Iris pigment epithelial cell (primary cell): ENCODE data around the gene HECTD4.
A peak's percentile ranks its signal among the peaks of the same experiment; 100 is the strongest.
"Not testable (repeated sequence)": the region's sequence is repeated elsewhere in the genome, so short reads cannot be mapped to it uniquely, and the experiment has no call there.

Experiments
- DNase-seq: peaks from one replicate; pipeline ENCODE4 v3.0.0-alpha.2; 2011; ENCODE audit warnings: low read depth

Gene HECTD4

DNA sequence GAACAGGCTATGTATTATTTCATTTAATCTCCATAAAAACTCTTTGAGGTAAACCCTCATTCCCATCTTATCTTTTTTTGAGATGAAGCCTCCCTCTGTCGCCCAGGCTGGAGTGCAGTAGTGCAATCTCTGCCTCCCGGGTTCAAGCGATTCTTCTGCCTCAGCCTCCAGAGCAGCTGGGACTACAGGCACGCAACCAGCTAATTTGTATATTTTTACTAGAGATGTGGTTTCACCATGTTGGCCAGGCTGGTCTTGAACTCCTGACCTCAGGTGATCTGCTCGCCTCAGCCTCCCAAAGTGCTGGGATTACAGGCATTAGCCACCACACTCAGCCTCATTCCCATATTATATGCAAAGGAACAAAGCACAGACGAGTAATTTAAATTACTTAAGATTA is 25.5 kb upstream of the HECTD4 start:
- not testable (repeated sequence) for DNase-seq

DNA sequence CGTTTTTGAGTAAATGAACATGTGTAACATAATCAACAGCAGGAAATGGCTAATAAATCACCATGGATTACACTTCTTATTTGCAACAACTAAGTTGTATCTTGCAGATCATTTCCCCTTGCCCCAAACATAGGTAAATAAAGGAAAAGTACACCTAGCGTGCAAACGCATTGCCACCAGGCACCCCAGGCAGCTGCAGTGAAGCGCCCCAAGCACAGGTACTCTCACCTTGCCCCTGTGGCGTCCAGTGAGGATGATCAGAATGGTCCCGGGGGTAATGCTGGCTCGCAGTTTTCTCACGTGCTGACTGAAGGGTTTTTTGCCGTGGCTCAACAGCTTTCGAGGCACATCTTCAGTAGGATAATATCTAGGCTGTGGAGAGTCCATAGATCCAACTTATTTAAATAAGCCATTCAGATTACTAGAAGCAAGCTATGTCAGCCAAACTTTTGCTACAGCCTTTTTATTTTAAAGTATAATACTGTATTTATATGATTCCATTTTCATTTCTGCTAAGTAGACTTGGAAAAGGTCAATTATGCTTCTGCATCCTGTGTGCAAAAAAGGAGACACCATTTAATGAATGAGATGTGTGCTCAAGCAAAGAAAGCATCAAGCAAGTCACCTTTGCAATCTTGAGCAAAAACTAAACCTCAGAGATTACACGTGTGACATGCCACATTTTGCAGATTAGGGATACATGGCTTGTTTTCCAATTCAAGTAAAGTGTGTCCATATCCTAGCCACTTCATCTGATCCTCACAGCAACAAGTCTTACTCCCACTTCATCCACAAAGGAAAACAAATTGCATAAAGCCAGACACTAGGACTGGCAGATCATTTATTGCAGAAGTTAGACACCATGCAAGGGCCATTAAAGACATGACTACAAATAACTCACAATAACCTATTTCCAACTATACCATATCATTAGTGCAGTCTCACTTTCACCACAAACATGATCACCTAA is 24.6 kb upstream of the HECTD4 start:
- no peak for DNase-seq

DNA sequence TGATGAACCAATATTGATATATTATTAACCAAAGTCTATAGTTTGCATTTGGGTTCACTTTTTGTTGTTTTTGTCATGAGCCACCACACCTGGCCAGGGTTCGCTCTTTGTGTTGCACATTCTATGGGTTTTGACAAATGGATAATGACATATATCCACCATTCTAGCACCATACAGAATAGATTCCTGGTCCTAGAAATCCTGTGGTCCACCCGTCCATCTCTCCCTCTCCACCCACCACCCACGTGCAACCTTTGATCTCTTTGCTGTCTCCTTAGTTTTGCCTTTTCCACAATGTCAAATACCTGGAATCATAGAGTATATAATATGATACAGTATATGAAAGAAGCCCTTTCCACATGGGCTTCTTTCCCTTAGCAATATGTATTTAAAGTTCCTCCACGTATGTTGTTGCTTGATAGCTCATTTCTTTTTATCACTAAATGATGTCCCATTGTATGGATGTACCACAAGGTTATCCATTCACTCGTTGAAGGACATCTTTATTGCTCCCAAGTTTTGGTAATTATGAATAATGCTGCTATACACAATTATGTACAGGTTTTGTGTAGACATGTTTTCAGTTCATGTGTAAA is 19.8 kb upstream of the HECTD4 start:
- DNase-seq = no peak

DNA sequence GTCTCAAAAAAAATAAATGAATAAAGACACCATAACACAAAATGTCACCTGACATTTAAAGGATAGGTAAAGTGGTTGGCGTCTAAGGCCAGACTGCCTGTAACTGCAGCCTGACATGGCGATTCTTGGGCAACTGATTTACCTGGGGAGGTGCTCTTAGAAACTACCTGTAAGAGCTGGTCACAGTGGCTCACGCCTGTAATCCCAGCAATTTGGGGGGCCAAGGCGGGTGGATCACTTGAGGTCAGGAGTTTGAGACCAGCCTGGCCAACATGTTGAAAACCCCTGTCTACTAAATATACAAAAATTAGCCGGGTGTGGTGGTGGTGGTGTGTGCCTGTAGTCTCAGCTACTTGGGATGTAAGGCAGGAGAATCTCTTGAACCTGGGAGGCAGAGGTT is 18.8 kb upstream of the HECTD4 start:
- DNase-seq = no peak

DNA sequence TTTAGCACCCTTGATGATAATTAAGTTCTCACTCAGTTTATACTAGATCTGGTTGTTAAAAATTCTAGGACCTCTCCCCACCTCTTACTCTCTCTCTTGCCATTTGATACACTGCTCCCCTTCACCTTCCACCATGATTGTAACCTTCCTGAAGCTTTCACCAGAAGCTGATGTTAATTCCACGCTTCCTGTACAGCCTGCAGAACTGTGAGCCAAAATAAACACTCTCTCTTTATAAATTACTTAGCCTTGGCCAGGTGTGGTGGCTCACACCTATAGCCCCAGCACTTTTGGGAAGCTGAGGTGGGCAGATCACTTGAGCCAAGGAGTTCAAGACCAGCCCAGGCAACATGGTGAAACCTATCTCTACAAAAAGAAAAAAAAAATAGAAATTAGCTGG is 11.1 kb upstream of the HECTD4 start:
- DNase-seq = no peak

DNA sequence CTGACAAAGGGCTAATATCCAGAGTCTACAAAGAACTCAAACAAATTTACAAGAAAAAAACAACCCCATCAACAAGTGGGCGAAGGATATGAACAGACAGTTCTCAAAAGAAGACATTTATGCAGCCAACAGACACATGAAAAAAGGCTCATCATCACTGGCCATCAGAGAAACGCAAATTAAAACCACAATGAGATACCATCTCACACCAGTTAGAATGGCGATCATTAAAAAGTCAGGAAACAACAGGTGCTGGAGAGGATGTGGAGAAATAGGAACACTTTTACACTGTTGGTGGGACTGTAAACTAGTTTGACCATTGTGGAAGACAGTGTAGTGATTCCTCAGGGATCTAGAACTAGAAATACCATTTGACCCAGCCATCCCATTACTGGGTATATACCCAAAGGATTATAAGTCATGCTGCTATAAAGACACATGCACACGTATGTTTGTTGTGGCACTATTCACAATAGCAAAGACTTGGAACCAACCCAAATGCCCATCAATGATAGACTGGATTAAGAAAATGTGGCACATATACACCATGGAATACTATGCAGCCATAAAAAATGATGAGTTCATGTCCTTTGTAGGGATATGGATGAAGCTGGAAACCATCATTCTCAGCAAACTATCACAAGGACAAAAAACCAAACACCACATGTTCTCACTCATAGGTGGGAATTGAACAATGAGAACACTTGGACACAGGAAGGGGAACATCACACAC is 7.9 kb upstream of the HECTD4 start:
- not testable (repeated sequence) for DNase-seq

DNA sequence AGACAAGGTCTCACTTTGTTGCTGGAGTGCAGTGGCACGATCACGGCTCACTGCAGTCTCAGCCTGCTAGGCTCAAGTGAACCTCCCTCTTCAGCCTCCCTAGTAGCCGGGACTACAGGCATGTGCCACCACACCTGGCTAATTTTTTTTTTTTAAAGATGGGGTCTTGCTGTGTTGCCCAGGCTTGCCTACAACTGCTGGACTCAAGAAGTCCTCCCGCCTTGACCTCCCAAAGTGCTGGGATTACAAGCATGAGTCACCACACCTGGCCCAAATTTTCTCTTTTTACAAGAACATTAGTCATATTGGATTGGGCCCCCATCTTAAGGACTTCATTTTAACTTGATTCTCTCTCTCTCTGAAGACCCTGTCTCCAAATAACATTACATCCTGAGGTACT is 7.0 kb upstream of the HECTD4 start:
- no peak for DNase-seq

DNA sequence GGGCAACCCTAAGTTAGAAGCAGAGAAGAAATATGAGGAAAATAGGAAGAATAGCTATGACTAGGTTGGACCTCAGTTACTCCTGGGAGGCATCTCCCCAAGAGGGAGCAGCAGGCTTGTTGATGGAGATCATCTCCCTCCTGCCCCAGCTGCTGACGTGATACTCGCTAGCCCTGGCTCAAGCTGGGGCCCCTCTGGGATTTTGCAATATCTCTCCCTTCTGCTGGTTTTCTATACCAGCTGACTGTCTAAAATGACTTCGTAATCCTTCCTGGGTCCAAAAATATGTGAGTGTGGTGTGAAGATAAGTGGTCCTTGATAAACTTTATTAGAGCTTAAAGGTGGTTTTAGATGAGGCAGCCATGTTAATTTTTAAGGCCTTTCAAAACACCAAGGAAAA is 4.5 kb upstream of the HECTD4 start:
- DNase-seq = peak; percentile 91

DNA sequence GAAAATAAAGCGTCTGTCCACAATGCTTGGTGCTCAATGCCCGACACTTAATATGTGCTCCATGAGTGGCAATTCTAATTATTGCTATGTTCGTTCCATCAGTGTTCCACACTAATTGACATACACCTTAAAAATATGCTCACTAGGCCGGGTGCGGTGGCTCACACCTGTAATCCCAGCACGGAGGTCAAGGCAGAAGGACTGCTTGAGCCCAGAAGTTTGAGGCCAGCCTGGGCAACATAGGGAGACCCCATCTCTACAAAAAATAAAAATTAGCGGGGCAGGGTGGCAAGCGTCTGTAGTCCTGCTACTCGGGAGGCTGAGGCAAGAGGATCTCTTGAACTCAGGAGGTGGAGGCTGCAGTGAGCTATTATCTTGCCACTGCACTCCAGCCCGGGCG is 635 bp upstream of the HECTD4 start:
- DNase-seq = no peak

DNA sequence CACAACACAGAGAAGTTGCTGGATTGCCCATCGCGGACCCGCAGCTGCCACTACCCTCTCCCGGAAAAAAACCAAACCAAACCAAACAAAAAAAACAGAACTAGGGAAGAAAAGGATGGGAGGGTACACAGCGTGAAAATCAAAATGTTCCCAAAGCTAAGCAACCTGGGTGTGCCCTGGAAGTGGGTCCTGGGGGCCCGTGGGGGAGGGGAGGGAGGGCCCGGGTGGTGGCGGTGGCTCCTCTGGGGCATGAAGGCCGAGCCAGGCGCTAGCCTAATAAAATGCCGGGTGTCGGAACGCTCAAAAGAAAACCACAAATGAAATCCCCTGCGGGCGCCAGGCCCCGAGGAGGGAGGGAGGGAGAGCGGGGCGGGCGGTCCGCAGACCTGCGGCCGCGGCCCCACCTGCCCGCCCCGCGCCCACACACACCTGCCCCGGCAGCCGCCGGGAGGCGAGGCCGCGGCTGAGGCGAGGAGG is 787 bp downstream of the HECTD4 start:
- no peak for DNase-seq

DNA sequence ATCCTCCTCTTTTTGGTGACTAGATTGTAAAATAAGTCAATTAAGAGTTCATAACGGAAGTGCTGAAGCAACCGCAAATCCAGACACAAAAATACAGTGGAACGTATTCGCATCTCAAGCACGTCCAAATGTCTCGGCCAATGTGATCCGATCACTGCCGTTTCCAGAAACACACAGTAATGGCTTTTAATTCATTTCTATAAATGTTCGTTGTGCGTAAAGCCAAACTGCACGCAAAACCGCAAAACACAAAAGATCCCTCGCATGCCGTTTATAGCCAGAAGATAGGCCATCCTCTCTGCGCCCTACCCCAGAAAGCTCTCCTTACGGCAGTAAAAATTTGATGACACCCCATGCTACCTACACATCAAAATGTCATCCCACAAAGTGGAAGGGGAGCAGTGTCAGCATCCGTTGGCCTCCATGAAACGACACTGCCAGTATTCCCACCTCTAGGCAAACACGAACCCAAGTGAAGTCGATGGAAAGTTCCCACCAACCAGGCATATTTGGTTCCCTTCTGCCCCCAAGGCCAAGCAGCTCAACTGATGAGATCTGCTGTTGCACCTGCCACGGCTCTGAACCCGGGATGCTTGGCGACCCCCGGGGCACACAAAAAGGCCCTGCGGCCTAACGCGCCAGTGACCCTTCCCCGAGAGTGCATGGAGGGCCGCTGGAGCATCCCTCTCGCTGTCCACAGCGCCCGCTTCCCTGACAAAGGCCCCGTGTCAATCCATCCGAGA is 1.4 kb downstream of the HECTD4 start:
- DNase-seq = no peak

DNA sequence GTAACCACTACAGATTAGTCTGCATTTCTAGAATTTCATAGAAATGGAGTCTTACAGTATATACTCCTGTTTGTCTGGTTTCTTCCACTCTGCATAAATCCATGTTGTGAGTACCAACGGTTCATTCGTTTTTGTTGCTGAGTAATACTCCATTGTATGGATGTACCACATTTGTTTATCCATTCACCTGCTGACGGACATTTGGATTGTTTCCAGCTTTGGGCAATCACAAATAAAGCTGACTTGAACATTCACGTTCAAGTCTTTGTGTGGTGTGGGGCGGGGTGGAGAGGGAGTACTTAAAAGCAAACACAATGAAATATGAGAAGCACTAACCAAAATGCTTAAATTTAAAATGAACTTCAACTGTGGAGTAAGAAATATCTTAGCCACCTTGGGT is 7.1 kb downstream of the HECTD4 start:
- peak; percentile 17 for DNase-seq

DNA sequence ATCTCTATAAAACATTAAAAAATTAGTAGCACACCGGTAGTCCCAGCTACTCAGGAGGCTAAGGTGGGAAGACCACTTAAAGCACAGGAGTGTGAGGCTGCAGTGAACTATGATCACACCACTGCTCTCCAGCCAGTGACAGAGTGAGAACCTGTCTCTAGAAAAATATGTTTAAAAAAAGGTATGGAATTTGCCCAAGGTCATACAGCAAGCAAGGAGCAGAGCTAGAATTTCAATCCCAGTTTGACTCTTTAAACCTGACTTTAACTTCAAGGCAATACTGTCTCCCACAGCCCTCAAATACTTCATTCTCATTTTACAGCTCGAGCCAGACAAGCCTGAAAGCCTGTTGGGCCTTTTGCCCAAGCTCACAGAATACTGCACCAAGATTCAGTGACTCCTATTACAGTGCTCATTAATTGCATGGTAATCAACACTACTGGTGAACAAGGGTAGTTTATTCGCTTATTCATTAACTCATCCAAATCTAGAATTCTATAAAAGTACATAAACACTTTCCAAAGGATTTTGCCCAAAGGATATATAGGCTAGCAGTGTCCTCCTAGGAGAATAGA is 8.0 kb downstream of the HECTD4 start:
- no peak for DNase-seq

DNA sequence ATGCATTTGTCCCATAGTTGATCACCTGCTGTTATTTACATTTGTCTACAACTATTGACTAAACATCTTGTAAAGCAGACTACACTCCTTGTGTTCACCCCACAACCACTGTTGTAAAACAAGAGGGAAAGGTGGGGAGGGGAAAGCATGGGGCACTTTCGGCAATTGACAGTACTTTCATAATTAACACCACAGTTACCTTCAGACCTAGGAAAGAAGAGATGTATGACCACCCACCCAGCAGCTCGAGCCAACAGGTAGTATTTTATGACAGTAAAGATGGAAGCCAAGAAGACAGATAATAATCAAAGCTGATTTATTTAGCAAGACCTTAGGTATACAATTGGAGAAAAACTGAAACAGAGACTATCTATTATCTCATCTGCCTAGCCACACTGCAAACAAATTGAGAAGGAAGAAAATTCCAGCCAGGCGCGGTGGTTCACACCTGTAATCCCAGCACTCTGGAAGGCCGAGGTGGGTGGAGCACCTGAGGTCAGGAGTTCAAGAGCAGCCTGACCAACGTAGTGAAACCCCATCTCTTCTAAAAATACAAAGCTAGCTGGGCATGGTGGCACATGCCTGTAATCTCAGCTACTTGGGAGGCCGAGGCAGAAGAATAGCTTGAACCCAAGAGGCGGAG is 11.2 kb downstream of the HECTD4 start:
- no peak for DNase-seq

DNA sequence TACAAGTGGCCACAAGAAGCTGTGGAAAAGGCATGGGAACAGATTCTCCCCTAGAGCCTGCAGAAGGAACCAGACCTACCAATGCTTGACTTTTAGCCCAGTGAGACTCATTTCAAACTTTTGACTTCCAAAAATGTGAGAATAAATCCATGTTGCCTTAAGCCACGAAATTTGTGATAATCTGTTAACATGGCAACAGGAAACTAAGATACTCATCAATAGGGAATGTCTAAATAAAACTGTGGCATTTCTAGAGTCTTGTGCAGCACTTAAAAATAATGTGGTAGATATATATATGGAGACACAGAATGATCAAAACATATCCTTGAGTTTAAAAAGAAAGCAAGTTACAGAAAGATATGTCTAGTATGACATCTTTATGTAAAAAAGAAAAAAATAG is 12.0 kb downstream of the HECTD4 start:
- DNase-seq = no peak

DNA sequence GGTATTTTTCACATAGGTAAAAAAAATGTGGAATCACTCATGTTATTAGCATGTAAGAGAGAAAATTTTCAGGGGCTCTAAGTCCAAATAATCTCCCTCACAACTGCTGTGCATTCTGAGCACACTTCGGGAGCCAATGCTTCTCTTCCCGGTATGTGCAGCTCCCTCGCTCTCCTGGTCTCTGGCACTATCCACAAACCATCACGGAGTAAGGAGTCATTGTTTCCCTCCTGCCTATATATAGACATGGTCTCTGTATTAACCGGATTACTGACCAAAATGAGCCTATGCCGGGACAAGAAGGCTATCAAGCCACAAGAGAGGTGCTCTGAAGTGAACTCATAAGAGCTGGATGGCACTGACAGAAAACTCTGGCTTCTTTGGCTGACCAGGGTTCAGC is 13.4 kb downstream of the HECTD4 start:
- no peak for DNase-seq

DNA sequence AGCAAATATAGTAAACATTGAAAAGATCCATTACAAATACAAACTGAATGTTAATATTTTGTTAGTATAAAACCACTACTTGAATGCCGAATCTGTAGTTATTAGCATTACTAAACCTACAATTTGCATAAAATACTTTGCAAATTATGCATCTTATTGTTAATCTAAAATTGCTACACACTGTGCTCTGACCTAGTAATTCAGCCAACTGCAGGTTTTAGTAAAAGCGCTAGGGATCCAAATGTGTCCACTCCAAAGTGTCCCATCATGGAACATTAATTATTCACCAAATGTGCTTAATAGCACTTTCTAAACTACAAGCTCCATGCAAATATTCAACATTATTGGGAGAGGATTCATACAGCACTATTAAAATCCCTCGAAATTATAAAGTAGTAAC is 14.3 kb downstream of the HECTD4 start:
- DNase-seq = no peak

DNA sequence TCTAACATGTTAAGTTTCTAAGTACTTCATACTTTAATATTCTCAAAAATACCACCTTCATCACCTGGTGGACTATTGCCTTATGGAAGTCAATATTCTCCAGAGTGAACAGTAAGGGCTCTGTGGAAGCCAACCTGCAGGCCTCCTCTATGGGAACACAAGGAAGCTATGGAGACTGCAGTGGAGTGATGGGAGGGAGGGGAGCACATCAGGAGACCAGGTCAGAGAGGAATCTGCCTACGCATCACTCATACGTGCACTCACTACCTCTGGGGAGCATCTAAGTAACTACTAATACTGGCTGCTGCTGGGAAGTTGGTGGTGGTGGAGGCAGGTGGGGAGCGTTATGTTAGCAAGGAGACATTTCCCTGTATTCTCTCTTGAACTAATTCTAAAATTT is 19.9 kb downstream of the HECTD4 start:
- DNase-seq = no peak

DNA sequence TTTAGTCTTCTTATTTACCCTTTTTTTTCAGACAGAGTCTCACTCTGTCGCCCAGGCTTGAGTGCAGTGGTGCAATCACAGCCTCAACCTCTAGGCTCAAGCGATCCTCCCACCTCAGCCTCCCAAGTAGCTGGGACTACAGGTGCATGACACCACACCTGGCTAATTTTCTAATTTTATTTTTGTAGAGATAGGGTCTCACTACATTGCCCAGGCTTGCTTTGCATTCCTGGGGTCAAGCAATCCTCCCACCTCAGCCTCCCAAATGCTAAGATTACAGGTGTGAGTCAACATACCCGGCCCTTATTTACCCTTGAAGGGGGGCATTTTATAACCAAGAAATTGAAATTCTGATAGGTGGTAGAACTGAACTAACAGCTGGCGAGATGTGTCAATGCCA is 21.0 kb downstream of the HECTD4 start:
- no peak for DNase-seq

DNA sequence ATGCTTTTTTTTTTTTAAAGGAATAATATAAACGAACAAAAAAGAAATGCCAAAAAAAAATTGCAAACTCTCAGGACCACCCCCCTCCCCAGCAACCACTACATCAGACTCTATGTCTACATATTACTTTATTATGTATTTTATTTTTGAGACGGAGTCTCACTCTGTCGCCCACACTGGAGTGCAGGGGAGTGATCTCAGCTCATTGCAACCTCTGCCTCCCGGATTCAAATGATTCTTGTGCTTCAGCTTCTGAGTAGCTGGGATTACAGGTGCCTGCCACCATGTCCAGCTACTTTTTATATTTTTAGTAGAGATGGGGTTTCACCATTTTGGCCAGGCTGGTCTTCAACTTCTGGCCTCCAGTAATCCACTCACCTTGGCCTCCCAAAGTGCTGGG is 22.9 kb downstream of the HECTD4 start:
- no peak for DNase-seq

DNA sequence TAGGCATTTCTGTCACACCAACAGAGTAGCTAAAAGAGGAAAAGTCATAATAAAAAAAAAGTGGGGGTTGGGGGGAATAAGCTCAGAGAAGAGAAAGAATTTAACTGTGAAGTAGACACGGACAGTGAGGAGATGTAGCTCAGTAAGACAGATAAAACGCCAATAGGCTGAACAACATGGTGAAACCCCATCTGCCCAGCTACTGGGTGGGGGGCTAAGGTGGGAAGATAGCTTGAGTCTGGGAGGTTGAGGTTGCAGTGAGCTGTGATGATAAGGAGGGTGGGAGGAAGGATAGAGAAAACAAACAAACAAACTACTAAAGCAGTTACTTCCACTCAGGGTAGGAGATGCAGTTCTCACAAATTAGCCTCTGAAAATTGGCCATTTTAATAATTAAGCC is 25.0 kb downstream of the HECTD4 start:
- no peak for DNase-seq
